Prostate gland (tissue), 2 donors: ENCODE results near the gene PAPOLG.

Source experiments
- CTCF ChIP-seq, 4 experiments: fragments of 200-600 bp in 2 of 4; fragments of 450-650 bp in 2 of 4; sonication (generic) in 2 of 4; IDR thresholded peaks; 1 replicate in 3 of 4; 2 replicates in 1 of 4; pipeline ENCODE4 v1.5.1; 2016 to 2019; ENCODE audit warnings: antibody characterized with exemption in 4 of 4, mild to moderate bottlenecking in 2 of 4, moderate library complexity in 2 of 4
- POLR2A ChIP-seq: fragments of 450-650 bp; IDR thresholded peaks from one replicate; pipeline ENCODE4 v1.6.1; 2016; ENCODE audit warnings: antibody characterized with exemption, mild to moderate bottlenecking

GRCh38 chr2:60838481-60838880 is 82.4 kb downstream of the PAPOLG start:
- TF ChIP-seq POLR2A (no peak), CTCF (IDR thresholded peaks at IDR 0.05) (no peak)
